ENCODE data around the gene PRDM13.

DNA sequence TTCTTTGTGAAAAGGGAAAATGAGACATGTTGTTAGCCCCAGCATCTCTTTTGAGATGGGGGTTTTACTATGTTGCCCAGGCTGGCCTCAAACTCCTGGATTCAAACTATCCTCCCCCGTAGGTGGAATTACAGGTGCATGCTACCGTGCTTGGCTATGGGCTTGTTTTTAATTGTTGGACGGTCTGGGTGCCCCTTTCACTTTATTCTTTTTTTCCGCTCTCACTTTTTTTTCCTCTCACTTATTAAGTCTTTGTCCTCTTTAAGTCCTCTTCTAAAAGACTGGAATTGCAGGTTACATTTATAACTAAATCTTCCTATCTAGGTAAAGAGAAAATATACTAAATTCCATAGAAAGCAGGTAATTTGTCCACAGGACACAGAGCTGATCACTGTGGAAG, 18.8 kb upstream of the PRDM13 start:
- TF ChIP-seq EZH2 (IDR thresholded peaks at IDR 0.05; ENCODE audit: low read length), result no peak
- TF ChIP-seq, protein P1, sequence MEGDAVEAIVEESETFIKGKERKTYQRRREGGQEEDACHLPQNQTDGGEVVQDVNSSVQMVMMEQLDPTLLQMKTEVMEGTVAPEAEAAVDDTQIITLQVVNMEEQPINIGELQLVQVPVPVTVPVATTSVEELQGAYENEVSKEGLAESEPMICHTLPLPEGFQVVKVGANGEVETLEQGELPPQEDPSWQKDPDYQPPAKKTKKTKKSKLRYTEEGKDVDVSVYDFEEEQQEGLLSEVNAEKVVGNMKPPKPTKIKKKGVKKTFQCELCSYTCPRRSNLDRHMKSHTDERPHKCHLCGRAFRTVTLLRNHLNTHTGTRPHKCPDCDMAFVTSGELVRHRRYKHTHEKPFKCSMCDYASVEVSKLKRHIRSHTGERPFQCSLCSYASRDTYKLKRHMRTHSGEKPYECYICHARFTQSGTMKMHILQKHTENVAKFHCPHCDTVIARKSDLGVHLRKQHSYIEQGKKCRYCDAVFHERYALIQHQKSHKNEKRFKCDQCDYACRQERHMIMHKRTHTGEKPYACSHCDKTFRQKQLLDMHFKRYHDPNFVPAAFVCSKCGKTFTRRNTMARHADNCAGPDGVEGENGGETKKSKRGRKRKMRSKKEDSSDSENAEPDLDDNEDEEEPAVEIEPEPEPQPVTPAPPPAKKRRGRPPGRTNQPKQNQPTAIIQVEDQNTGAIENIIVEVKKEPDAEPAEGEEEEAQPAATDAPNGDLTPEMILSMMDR (optimal IDR thresholded peaks at IDR 0.05 in 1 of 3, IDR thresholded peaks at IDR 0.05 in 1 of 3, conservative IDR thresholded peaks at IDR 0.05 in 1 of 3; ENCODE audit: extremely low read depth in 1 of 3, insufficient read depth in 2 of 3, low read length in 3 of 3), result no peak
